Measurements from ENCODE around the gene RFWD3. TPM values are rescaled to one million over a fixed set of nuclear protein-coding genes. Genes with fewer than 3 reads are reported as not detected.

The RFWD3 gene
- total and polyA plus RNA-seq, 2 of the 13 experiments (the other 11 are each of a cell fraction or from before 2014, with no cell fraction given) = 23.4 to 62.6 TPM

- TF ChIP-seq, protein P1, sequence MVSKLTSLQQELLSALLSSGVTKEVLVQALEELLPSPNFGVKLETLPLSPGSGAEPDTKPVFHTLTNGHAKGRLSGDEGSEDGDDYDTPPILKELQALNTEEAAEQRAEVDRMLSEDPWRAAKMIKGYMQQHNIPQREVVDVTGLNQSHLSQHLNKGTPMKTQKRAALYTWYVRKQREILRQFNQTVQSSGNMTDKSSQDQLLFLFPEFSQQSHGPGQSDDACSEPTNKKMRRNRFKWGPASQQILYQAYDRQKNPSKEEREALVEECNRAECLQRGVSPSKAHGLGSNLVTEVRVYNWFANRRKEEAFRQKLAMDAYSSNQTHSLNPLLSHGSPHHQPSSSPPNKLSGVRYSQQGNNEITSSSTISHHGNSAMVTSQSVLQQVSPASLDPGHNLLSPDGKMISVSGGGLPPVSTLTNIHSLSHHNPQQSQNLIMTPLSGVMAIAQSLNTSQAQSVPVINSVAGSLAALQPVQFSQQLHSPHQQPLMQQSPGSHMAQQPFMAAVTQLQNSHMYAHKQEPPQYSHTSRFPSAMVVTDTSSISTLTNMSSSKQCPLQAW (CRISPR knock-in tag; IDR thresholded peaks at IDR 0.05) = peak; percentile 86
- TF ChIP-seq FOXM1 (CRISPR knock-in tag; IDR thresholded peaks at IDR 0.05) (no peak), SNRNP70 (IDR thresholded peaks at IDR 0.05; ENCODE audit: low read depth, low read length) (no peak), ZNF44 (CRISPR knock-in tag; IDR thresholded peaks at IDR 0.05) (no peak), ZNF557 (CRISPR knock-in tag; IDR thresholded peaks at IDR 0.05) (peak; percentile 94), ZNF235 (CRISPR knock-in tag; IDR thresholded peaks at IDR 0.05; ENCODE audit: borderline replicate concordance) (no peak), ZNF629 (CRISPR knock-in tag; conservative IDR thresholded peaks at IDR 0.05) (peak; percentile 52; the same call in 1 of the 2 replicates), ZNF282 (IDR thresholded peaks at IDR 0.05; ENCODE audit: partially characterized antibody) (no peak), ARHGAP35 (CRISPR knock-in tag; IDR thresholded peaks at IDR 0.05; ENCODE audit: borderline replicate concordance) (peak; percentile 88; the same call in 1 of the 2 replicates), SIN3A (IDR thresholded peaks at IDR 0.05; ENCODE audit: borderline replicate concordance, low read depth, low read length) (peak; percentile 74; the same call in 1 of the 2 replicates), TSC22D2 (CRISPR knock-in tag; IDR thresholded peaks at IDR 0.05; ENCODE audit: borderline replicate concordance) (no peak), THAP11 (CRISPR knock-in tag; IDR thresholded peaks at IDR 0.05) (peak; percentile 78), ZNF879 (CRISPR knock-in tag; IDR thresholded peaks at IDR 0.05) (peak; percentile 80; the same call in 1 of the 2 replicates), KDM6A (CRISPR knock-in tag; IDR thresholded peaks at IDR 0.05; ENCODE audit: low read depth) (no peak), ZBTB33 (CRISPR knock-in tag; IDR thresholded peaks at IDR 0.05) (peak; percentile 3)
- TF ChIP-seq, protein P2, sequence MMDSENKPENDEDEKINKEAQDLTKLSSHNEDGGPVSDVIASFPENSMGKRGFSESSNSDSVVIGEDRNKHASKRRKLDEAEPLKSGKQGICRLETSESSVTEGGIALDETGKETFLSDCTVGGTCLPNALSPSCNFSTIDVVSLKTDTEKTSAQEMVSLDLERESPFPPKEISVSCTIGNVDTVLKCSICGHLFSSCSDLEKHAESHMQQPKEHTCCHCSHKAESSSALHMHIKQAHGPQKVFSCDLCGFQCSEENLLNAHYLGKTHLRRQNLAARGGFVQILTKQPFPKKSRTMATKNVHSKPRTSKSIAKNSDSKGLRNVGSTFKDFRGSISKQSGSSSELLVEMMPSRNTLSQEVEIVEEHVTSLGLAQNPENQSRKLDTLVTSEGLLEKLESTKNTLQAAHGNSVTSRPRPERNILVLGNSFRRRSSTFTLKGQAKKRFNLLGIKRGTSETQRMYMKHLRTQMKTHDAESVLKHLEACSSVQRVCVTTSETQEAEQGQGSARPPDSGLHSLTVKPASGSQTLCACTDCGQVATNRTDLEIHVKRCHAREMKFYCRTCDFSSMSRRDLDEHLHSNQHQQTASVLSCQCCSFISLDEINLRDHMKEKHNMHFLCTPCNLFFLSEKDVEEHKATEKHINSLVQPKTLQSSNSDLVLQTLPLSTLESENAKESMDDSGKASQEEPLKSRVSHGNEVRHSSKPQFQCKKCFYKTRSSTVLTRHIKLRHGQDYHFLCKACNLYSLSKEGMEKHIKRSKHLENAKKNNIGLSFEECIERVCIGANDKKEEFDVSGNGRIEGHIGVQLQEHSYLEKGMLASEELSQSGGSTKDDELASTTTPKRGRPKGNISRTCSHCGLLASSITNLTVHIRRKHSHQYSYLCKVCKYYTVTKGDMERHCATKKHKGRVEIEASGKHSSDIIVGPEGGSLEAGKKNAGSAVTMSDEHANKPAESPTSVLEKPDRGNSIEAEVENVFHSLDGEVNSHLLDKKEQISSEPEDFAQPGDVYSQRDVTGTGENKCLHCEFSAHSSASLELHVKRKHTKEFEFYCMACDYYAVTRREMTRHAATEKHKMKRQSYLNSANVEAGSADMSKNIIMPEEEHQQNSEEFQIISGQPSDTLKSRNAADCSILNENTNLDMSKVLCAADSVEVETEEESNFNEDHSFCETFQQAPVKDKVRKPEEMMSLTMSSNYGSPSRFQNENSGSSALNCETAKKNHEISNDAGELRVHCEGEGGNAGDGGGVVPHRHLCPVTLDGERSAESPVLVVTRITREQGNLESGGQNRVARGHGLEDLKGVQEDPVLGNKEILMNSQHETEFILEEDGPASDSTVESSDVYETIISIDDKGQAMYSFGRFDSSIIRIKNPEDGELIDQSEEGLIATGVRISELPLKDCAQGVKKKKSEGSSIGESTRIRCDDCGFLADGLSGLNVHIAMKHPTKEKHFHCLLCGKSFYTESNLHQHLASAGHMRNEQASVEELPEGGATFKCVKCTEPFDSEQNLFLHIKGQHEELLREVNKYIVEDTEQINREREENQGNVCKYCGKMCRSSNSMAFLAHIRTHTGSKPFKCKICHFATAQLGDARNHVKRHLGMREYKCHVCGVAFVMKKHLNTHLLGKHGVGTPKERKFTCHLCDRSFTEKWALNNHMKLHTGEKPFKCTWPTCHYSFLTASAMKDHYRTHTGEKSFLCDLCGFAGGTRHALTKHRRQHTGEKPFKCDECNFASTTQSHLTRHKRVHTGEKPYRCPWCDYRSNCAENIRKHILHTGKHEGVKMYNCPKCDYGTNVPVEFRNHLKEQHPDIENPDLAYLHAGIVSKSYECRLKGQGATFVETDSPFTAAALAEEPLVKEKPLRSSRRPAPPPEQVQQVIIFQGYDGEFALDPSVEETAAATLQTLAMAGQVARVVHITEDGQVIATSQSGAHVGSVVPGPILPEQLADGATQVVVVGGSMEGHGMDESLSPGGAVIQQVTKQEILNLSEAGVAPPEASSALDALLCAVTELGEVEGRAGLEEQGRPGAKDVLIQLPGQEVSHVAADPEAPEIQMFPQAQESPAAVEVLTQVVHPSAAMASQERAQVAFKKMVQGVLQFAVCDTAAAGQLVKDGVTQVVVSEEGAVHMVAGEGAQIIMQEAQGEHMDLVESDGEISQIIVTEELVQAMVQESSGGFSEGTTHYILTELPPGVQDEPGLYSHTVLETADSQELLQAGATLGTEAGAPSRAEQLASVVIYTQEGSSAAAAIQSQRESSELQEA (CRISPR knock-in tag; IDR thresholded peaks at IDR 0.05; ENCODE audit: not compliant biosample characterization) = peak; percentile 94
These were observed 60.0 kb downstream of the RFWD3 start, which contains the start of gene GLG1 (continued) for GRCh38 chr16:74606521-74607309.

Data from HepG2 (cell line).